Measurements from ENCODE around the gene SH3BP5L.

Gene SH3BP5L

GRCh38 chr1:248851390-248851789 lies 25.7 kb upstream of the SH3BP5L start:
- no peak overlapping the region for H3K4me3 ChIP-seq (replicated peaks in 1 of 2; ENCODE audit: low read depth in 2 of 2, low read length in 2 of 2)
- TF ChIP-seq, protein P1, sequence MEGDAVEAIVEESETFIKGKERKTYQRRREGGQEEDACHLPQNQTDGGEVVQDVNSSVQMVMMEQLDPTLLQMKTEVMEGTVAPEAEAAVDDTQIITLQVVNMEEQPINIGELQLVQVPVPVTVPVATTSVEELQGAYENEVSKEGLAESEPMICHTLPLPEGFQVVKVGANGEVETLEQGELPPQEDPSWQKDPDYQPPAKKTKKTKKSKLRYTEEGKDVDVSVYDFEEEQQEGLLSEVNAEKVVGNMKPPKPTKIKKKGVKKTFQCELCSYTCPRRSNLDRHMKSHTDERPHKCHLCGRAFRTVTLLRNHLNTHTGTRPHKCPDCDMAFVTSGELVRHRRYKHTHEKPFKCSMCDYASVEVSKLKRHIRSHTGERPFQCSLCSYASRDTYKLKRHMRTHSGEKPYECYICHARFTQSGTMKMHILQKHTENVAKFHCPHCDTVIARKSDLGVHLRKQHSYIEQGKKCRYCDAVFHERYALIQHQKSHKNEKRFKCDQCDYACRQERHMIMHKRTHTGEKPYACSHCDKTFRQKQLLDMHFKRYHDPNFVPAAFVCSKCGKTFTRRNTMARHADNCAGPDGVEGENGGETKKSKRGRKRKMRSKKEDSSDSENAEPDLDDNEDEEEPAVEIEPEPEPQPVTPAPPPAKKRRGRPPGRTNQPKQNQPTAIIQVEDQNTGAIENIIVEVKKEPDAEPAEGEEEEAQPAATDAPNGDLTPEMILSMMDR (IDR thresholded peaks at IDR 0.05; ENCODE audit: low read depth, low read length): no peak
- no peak for DNase-seq (ENCODE audit: low read depth in 2 of 2)

GRCh38 chr1:248850536-248851251 lies 25.0 kb upstream of the SH3BP5L start:
- TF ChIP-seq, protein P1 (IDR thresholded peaks at IDR 0.05; ENCODE audit: low read depth, low read length): no peak
- H3K4me3 ChIP-seq (replicated peaks in 1 of 2; ENCODE audit: low read depth in 2 of 2, low read length in 2 of 2): no peak overlapping the region
- DNase-seq (ENCODE audit: low read depth in 2 of 2): no peak

DNA sequence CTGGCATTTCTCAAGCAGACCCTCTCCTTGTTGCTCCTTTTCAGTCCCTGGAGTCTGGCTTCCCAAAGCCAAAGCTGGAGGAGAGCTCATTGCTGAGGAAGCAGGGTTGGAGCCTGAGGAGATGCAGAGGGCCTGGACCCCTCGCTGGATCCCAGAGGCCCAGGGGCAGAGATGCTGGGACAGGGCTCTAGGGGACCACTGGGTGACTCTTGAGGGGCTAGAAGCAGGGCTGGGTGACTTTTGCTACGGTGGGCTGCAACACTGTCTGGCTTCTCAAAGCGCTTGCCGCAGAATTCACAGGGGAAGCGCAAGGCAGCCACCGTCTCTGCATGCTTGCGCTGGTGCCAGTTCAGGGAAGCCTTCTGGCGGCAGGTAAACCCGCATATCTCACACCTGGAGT lies 24.4 kb upstream of the SH3BP5L start:
- H3K4me3 ChIP-seq (replicated peaks in 1 of 2; ENCODE audit: low read depth in 2 of 2, low read length in 2 of 2): no peak overlapping the region
- TF ChIP-seq, protein P1 (IDR thresholded peaks at IDR 0.05; ENCODE audit: low read depth, low read length): no peak
- DNase-seq (ENCODE audit: low read depth in 2 of 2): no peak

DNA sequence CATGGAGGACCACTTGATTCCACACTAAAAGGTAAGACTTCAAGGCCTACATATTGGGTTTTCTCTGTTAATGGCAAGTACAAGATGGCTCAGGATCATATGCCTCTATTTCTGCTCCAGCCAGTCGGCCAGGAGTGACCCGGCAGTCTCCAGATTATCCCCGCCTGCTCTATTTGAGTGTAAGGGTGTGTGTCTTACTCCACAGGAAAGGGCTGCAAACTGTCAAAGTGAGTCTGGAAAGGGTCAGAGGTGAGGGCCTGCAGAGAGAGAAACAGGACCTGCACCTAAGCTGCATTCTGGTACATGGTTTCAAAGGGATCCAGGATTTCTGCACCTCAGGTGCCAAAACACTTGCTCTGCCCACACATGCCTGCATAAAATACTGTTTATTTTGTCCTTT lies 23.9 kb upstream of the SH3BP5L start:
- TF ChIP-seq, protein P1 (IDR thresholded peaks at IDR 0.05; ENCODE audit: low read depth, low read length): no peak
- H3K4me3 ChIP-seq (replicated peaks in 1 of 2; ENCODE audit: low read depth in 2 of 2, low read length in 2 of 2): no peak overlapping the region
- no peak for DNase-seq (ENCODE audit: low read depth in 2 of 2)

DNA sequence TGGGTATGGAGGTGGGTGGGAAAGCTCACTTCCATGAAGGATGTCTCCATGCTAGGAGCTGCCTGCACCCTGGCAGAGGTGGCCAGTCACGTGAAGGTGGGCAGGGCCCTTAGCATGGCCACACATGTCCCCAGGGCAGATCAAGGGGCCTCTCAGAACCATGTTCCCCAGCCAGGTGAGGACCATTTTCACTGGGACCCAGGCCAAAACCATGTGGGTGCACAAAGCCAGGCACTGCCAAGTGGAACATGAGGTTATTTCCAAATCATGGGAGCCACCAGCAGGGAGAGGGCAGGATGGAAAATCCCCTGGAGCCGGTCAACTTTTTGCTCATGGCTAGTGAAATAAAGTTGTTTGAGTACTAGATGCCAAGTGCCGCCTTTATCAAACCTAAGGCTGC lies 23.4 kb upstream of the SH3BP5L start:
- DNase-seq (ENCODE audit: low read depth in 2 of 2): no peak
- no peak overlapping the region for H3K4me3 ChIP-seq (replicated peaks in 1 of 2; ENCODE audit: low read depth in 2 of 2, low read length in 2 of 2)
- TF ChIP-seq, protein P1 (IDR thresholded peaks at IDR 0.05; ENCODE audit: low read depth, low read length): no peak

DNA sequence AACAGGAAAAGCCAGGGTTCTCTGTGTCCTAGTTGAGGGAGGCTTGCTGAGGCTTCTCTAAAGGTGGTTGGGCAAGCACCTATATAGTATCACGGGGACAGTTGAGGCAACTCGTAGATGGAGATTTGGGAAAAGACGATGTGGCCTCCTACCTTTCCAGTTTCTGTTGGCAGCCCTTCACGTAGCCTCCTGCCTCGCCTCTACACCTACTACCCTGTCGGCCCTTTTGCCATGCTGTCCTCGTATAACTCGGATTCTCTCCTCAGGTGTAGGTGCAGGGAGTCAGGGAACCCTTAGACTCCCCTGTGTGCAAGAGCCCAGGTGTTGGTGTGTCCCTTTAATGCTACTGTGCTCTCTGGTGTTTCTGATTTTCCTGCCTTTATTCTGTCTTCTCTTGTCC lies 22.9 kb upstream of the SH3BP5L start:
- TF ChIP-seq, protein P1 (IDR thresholded peaks at IDR 0.05; ENCODE audit: low read depth, low read length): no peak
- DNase-seq (ENCODE audit: low read depth in 2 of 2): no peak
- no peak overlapping the region for H3K4me3 ChIP-seq (replicated peaks in 1 of 2; ENCODE audit: low read depth in 2 of 2, low read length in 2 of 2)

All from cardiac fibroblast (primary cell).